HTR-8/SVneo (cell line): ENCODE results near the gene CUEDC1.
"Not testable (repeated sequence)": the region's sequence is repeated elsewhere in the genome, so short reads cannot be mapped to it uniquely, and the experiment has no call there.

ENCODE experiments used
- DNase-seq: peaks from one replicate; pipeline ENCODE4 v3.0.0; 2011; ENCODE audit warnings: low spot score, mixed read lengths; ENCODE audit not compliant: insufficient read length
- FAIRE-seq: peaks from 2 replicates; lab custom pipeline; 2011; peaks lifted over from hg19 to GRCh38; lab: Jason Lieb, UNC

The CUEDC1 gene

DNA sequence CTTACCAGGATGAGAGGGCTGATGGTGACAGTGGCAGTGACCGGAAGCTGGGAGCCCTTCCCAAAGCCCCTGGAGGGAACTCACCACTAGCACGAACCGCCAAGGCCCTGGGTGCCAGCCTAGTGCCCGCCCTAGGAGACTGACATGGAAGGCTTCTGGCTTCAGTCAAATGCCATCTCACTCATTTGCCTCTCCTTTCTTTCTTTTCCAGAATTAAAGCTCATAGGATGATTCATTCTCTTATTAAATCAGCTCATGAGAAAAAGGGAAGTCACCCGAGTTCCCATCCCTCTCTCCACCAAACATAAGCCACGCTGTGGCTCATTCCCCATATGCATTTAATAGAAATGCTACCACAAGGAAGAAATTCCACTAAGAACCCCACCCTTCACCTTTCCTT lies 12.1 kb downstream of the CUEDC1 start:
- no peak for FAIRE-seq
- DNase-seq = no peak

DNA sequence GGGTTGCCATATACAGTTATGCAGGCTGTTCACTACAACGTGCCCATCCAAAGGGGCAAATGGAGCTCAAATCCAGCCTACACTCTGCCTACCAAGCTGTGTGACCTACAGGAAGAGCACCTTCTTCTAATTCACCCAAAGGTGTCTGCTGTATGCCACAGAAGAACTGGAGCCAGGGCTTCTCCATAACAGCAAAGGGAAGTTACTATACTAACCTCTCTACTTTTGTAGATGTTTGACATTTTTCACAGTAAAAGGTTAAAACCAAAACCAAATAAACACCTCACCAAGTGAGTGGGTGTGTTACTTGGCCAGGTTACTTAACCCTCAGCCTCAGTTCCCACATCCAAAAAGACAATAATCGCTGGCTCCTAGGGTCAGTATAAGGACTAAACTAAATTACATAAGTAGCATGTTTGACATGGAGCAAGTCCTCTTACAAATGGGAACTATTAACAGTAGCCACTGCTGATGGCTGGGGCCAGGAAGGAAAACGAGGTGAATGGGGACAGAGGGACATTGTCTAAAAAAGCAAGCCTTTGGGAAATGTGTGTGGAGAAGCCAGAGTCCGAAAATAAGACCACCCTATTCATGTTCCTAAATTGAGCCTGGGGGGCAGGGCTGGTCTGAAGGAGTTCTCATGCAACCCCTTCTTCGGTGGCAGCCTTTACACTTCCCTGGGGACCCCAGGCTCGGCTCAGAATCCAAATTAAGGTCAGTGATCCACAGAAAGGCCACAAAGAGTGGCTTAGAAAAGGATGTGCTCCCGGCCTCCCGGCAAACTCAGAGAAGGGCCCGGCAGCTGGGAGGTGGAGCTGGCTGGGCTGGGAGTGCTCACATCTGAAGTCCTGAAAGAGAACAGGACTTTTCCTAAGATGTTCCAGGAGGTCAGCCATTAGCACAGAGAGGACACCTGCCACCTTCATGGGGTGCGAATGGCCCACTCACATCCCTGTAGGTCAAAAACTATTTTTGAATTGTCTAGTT lies 13.5 kb downstream of the CUEDC1 start:
- peak; percentile 46 for FAIRE-seq

DNA sequence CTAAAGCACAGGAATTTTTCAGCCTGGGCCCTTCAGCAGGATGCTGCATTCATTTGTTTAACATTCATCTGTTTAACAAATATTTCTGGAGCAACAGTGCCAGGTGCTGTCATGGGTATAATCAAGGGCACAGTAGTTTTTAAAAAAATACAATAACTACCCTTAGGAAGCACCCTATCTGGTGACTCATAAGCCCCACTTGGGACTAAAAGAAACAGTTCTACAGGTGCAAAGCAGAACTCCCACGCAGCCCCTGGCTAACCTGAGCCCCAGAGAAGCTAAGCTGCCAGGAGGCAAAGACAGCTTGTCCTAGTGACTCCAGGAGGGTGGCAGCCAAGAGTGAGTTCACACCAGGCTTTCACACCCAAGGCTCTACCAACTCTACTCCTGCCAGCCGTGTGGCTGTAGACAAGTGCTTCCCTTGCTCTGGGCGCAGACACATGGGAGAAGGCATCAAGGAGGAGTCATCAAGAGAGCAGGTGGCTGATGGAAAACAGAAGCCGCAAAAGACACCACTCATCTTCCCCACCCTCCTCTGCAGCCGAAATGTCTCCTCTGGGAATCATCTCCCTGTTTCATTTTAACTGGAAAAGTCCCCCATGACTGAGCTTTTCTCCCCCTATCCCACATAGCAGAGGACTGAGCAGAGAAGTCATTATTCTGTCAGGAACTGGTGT lies 14.4 kb downstream of the CUEDC1 start:
- DNase-seq (no peak), FAIRE-seq (peak; percentile 48)

More for the DNA sequence above, 13.5 kb downstream of the CUEDC1 start:
- no peak for DNase-seq

DNA sequence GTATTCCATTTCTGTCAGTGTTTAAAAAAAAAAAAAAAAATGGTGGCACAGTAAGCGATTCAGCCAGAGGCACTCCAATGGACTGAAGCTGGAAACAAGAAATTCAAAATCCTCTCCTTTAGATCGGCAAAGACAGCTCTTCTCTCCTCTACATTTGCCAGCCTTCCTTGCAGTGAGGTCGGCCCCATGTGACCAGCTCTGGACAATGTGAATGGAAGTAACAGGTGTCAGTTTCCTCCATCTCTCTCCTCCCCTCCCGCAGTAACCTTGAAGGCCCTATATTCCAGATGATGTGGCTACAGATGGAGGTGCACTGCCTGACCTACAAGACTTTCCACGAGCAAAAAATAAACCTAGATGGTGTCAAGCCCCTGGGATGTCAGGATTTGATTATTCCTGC lies 15.0 kb downstream of the CUEDC1 start:
- FAIRE-seq (no peak), DNase-seq (no peak)

DNA sequence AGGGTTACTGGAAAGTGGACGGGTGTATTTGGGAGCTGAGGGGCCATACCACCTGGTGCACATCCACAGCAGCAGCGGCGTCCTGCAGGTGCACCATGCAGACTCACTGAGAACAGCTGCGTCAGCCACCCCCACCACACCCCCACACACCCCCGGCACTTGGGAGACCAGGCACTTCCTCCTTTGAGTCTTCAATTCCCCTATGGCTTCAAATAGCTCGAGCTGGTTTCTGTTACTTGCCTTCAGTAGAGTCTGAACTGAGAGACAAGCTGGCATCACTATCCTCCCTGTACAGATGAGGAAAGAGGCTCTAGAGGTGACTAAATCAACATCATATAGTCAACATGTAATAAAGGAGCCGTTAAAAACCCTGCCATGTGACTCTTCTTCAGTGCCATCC lies 15.4 kb downstream of the CUEDC1 start:
- DNase-seq = no peak
- FAIRE-seq = no peak

DNA sequence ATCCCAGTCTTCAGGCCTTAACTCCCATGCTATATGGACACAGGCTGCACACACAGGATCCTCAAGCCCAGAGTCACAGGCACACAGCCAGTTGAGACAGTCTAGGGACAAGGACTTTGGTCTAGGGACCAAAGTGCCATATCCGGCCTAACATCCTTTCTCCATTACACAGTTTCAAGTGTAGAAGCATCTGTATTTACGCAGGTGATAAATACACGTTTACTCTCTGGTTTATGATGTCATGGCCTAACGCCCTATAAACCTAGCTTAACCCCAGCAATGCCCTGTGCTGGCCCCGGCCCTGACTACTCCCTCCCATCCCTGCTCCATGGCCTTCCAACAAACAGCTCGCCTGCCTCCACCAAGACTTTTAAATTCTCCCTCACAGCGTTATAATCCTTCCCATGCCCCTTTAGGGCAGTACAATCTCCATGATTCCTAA lies 17.1 kb downstream of the CUEDC1 start:
- DNase-seq (no peak), FAIRE-seq (peak; percentile 74)

DNA sequence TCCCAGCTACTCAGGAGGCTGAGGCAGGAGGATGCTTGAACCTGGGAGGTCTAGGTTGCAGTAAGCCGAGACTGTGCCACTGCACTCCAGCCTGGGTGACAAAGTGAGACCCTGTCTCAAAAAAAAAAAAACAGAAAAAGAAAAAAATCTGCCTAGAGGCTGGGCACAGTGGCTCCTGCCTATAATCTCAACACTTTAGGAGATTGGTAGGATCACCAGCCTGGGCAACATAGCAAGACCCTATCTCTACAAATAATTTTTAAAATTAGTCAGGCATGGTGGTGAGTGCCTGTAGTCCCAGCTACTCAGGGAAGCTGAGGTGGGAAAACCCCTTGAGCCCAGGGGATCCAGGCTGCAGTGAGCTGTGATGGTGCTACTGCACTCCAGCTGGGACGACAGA lies 17.7 kb downstream of the CUEDC1 start:
- FAIRE-seq = no peak
- DNase-seq = no peak

DNA sequence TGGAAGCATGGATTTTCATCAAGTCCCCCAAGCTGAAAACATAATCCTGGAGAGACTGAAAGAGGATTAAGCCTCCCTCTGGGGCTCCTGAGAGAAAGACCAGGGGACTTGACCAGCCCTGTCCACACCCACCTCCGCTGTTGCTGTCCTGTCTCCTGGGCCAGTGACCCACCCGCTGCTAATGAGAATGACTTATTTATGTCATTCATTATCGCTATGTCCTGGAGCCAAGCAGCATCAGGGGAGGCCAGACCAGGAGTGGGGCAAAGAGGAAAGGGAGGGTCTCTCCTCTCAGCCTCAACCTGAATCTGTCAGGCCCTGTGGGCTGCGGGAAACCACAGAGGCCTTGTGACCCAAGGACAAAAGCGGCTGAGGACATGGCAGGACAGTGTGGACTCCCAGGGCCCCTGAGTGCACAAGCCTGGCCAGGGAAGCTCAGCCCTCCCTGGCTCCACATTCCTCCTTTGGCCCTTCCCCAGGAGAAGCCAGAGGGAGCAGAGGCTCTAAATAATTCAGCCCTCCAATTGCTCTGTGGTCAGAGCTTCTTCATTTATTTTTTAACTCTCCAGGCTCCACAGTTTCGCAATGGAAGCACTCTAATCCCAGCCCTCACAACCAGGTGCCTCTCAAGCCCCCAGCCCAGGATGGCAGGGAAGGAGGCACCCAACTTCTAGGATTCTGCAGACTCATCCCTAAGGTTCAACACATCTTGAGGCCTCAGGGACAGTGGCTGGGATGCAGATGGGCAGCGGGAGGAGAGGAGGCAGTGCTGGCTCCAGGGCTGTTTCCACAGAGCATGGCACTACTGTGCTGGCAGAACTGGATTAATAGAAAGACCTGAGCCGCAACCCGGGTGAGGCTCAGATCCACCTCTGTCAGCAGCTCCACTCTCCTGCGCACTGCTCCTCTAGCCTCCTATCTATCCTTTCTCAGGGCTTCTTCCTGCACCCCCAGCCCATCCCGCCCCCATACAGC lies 19.1 kb downstream of the CUEDC1 start:
- FAIRE-seq = no peak
- DNase-seq = no peak

DNA sequence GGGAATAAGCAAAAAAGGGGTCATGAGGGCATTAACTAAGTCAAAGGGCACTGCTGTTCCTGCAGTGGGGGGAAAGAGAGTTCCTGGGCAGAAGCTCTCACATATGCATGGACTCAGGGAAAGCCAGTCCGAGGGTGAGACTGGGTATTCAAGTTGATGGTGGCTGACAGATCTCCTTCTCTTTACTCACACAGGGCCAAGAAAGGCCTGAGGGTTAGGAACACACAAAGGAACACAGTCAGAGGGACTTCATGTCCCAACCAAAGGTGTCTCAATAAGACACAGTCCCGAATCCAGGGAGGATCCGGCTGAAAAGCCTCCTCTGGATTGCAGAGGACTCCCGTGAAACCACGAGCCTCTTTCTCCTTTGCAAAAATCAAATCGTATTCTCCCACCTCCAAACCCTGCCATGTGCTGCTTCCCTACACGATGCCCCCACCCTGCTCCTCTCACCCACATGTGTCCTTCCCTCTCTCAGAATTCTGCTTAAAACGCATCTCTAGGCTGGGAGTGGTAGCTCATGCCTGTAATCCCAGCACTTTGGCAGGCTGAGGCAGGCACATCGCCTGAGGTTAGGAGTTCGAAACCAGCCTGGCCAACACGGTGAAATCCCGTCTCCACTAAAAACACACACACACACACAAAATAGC lies 23.6 kb downstream of the CUEDC1 start:
- peak; percentile 62 for FAIRE-seq
- no peak for DNase-seq

DNA sequence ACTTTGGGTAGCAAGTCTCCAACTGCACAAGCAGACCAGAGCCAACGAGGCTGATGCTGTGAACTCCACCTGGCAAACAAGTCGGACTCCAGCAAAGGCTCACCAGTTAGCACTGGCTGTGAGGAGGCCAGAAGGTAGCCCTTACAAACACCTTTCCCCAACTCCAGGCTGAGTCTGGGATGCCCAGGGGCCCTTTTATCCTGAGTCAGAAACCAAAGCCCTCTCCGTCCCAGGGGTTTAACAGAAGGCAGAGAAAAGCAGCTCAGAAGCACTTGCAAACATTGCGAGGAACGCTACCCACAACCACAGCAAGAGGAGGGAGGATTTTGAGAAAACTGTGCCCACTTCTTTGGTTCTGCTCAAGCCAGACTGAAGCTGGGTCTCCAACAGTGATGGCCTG lies 25.0 kb downstream of the CUEDC1 start:
- FAIRE-seq = no peak
- no peak for DNase-seq

DNA sequence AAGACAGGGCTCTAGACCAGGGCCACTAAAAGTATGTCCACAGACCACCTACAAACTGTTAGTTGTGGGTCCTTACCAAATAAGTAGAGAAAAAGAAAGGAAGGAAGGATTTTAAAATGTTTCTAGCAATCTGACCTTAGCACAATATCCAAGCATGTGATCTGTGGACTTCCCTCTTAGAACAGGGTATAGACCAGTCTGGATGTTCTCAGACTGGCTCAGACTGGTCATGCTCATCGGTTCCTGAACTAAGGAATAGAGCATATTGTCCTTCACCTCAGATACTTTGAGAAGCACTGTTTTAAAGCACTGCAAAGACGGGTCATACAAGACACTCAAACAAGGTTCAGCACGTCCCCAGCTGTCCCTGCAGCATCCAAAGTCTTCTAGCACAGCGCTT lies 25.8 kb downstream of the CUEDC1 start:
- FAIRE-seq (no peak), DNase-seq (no peak)

DNA sequence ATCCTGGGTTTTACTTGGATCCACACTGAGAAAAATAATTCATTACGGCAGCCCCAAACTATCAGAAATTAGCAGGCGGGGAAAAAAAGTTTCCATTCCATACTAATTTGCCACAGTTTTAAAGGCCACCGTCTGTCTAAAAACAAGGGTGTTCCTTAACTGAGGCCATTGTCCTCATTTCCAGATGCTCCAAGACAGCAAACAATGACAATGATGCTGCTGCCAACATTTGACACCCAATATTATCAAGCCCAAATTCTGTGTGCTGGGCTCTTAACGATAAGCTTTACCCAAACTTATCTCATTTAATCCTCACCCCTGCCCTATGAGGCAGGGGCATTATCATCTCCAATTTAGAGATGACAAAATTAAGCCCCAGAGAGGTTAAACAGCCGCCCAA lies 26.3 kb downstream of the CUEDC1 start:
- DNase-seq = no peak
- no peak for FAIRE-seq

DNA sequence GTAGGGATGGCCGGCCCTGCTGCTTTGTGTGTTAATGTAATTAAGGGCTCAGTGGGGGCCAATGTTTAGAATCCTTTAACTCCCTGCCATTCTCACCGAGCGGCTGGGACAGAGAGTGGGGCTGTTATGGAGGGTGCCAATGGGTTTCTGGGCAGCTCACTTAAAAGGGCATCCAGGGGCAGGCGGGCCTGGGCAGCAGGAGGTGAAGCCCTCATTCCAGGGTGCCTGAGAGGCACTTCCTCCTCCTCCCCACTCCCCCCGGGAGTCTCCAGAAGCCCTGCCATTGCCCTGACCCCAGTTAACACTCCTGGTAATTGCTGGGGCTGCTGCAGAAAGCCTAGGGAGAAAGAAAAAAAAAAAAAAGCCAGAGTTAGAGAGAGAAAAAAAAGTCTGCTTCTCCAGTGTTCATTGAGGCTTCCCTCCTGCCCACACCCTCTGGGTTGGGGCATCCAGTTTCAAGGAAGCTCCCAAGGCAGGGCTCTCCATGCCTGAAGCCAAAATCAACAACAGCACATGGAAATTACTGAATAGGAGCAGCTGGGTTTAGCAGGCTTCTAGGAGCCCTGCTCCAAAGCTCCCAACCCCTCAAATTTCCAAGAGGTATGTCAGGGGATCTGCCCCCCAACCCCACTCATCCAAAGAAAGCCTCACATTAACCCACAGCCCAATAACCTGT lies 28.0 kb downstream of the CUEDC1 start:
- peak; percentile 46 for FAIRE-seq
- peak; percentile 80 for DNase-seq

DNA sequence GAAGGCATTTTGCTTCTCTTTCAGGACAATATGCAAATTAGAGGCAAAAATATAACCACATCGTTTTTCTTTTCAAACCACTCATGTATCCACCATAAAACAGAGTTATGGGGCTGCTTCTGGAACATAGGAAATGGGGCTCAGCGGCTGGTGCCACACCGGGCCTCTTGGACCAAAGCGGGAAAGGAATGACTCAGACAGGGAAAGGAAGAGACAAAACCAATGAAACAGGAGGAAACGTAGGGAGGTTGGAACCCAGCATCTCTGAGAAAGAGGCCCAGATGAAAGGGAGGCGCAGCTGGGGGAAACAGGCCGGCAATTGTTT lies 28.5 kb downstream of the CUEDC1 start:
- DNase-seq (no peak), FAIRE-seq (no peak)

DNA sequence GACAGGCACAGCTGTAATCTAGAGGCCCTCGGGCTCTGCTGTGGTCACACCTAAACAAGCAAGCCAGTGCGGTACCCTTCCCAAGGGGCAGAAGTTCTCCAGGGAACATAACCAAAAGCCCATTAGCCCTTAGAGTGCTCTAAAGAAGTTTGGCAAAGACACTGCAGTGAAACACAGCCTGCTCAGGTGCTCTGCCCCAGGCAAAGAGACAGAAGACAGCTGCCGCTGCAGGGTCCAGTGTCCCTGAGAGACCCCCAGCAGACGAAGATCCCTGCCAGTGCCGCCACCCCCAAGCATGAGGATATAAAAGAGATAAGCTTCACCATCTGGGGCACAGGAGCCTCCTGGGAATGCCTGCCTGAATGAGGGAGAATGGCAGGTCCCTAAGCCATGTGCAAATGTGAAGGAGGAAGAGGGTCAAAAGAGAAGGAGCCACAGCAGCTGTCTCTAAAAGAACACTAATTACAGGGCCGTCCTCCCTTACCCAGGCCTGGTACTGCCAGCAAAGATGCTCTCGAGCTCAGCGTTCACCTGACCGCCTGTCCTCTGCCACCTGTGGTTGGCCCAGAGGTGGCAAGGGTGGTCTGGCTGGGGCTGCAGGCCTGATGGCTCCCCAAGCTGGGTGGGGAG lies 29.7 kb downstream of the CUEDC1 start:
- FAIRE-seq = no peak

DNA sequence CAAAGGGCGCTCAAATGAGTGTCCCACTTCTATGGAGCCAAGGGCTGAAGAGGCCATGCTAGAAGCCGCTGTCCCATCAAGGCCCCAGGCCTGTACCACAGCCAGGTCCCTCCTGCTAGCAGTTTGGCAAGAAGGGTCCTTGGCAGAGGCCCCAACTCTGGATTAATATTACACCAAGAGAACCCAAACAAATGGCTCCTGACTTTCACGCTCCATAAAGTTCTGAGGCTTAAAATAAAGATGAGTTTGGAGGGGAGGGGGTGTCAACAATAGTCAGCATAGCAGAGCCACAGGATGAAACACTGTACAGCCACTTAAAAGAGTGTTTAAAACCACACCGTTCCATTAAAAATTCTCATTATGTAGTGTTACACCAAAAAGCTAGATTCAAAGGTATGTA lies 30.5 kb downstream of the CUEDC1 start:
- FAIRE-seq (no peak), DNase-seq (no peak)

More for the DNA sequence above, 29.7 kb downstream of the CUEDC1 start:
- DNase-seq = no peak

DNA sequence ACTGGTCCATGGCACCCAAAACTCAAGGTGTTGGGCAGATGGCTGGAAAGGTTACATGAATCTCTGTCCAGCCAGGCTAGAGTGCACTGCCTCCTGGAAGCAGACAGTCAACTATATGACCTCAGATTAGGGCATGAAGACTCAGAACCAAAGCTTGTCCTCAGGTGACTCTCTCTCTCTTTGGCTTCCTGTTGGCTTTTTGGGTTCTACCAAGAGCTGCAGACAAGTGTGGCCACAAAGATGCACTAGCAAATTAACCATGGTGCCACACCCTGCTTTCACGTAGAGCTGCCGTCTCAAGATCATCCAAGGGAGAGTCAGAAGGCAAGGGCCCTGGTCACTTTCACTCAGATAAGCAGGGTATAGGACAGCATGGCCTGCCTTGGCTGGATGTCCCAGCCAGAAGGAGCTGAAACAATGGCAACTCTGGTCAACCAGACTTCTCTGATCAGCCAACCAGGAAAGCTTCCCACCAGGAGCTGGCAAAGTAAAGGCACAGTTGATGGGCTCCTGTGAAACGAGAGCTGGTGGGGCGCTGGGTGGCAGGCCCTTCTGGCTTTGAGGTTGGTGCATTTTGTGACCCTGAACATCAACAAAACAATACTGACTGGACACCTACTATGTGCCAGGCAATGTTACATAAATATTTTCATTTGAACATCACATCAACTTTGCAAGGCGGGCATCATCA lies 31.9 kb downstream of the CUEDC1 start:
- FAIRE-seq (no peak), DNase-seq (no peak)

DNA sequence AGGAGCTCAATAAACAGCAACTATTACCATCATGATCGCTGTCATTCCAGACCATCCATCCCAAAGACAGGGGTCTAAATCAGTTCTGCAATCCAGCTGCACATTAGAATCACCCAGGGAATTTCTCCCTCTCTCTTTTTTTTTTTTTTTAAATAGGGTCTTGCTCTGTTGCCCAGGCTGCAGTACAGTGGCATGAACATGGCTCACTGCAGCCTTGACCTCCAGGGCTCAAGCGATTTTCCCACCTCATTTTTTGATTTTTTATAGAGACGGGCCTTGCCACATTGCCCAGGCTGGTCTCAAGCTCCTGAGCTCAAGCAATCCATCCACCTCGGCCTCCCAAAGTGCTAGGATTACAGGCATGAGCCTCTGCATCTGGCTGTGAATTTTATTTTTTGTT lies 32.5 kb downstream of the CUEDC1 start:
- FAIRE-seq, DNase-seq: not testable (repeated sequence)
